HG03432 (cell line): ENCODE results near the gene THAP9.
A peak's percentile ranks its signal among the peaks of the same experiment; 100 is the strongest.
"Not testable (repeated sequence)": the region's sequence is repeated elsewhere in the genome, so short reads cannot be mapped to it uniquely, and the experiment has no call there.

Source experiments
- ATAC-seq: cut with Tn5 transposase; IDR thresholded peaks from one replicate; pipeline ENCODE4 v1.9.1; 2021; ENCODE audit warnings: mild to moderate bottlenecking, moderate library complexity; ENCODE audit not compliant: unreplicated experiment

The THAP9 gene

GRCh38 chr4:82891707-82892466, 8.6 kb upstream of the THAP9 start:
- no peak for ATAC-seq

- ATAC-seq = no peak
Observed at GRCh38 chr4:82892467-82892802, 8.1 kb upstream of the THAP9 start.

GRCh38 chr4:82893942-82894341, 6.6 kb upstream of the THAP9 start:
- no peak for ATAC-seq

GRCh38 chr4:82896755-82897154, 3.8 kb upstream of the THAP9 start:
- no peak for ATAC-seq

- no peak for ATAC-seq
Observed at GRCh38 chr4:82898322-82899243, 2.0 kb upstream of the THAP9 start.

- no peak for ATAC-seq
Observed at GRCh38 chr4:82899374-82900065, 1.0 kb upstream of the THAP9 start.

- peak; percentile 12 for ATAC-seq
Observed at GRCh38 chr4:82900066-82900410, 497 bp upstream of the THAP9 start.

GRCh38 chr4:82901183-82901718, 716 bp downstream of the THAP9 start:
- no peak for ATAC-seq

GRCh38 chr4:82903737-82904136, 3.2 kb downstream of the THAP9 start:
- ATAC-seq = no peak

GRCh38 chr4:82905205-82905604, 4.7 kb downstream of the THAP9 start:
- ATAC-seq = peak; percentile 61

- ATAC-seq = peak; percentile 42
Observed at GRCh38 chr4:82906469-82906868, 5.9 kb downstream of the THAP9 start.

- no peak for ATAC-seq
Observed at GRCh38 chr4:82909326-82909725, 8.8 kb downstream of the THAP9 start.

GRCh38 chr4:82913305-82913704, 12.8 kb downstream of the THAP9 start:
- ATAC-seq = no peak

GRCh38 chr4:82913968-82914367, 13.4 kb downstream of the THAP9 start:
- not testable (repeated sequence) for ATAC-seq

GRCh38 chr4:82918091-82918490, 17.6 kb downstream of the THAP9 start:
- no peak for ATAC-seq

GRCh38 chr4:82919386-82919785, 18.9 kb downstream of the THAP9 start:
- ATAC-seq = no peak

- ATAC-seq = no peak
Observed at GRCh38 chr4:82921795-82922194, 21.3 kb downstream of the THAP9 start.

- ATAC-seq = no peak
Observed at GRCh38 chr4:82930848-82931755, 30.6 kb downstream of the THAP9 start.

- ATAC-seq = no peak
Observed at GRCh38 chr4:82934441-82934840, 33.9 kb downstream of the THAP9 start.

GRCh38 chr4:82939414-82939813, 38.9 kb downstream of the THAP9 start:
- no peak for ATAC-seq
